NCI-H748 treated with DMSO at 0.1 percent for 48 hours (cell line): ENCODE data around the gene TMEM107.

Experiments used
- DNase-seq: peaks from one replicate; lab custom pipeline; 2025; lab: John Stamatoyannopoulos, UW

Gene TMEM107

GRCh38 chr17:8150194-8151119 lies 25.7 kb downstream of the TMEM107 start:
- no peak for DNase-seq

- no peak for DNase-seq
Measured at GRCh38 chr17:8149419-8150193, 26.6 kb downstream of the TMEM107 start.

GRCh38 chr17:8148560-8148959 lies 27.6 kb downstream of the TMEM107 start:
- DNase-seq: no peak

- DNase-seq: no peak
Measured at GRCh38 chr17:8147805-8148404, 28.3 kb downstream of the TMEM107 start.

GRCh38 chr17:8147141-8147804 lies 28.9 kb downstream of the TMEM107 start:
- DNase-seq: no peak

GRCh38 chr17:8146381-8147140 lies 29.6 kb downstream of the TMEM107 start:
- DNase-seq: no peak

GRCh38 chr17:8145811-8146210 lies 30.4 kb downstream of the TMEM107 start:
- no peak for DNase-seq

GRCh38 chr17:8144401-8145231 lies 31.6 kb downstream of the TMEM107 start:
- DNase-seq: no peak

- no peak for DNase-seq
Measured at GRCh38 chr17:8143581-8144400, 32.4 kb downstream of the TMEM107 start.

- DNase-seq: no peak
Measured at GRCh38 chr17:8142887-8143580, 33.1 kb downstream of the TMEM107 start.

- DNase-seq: no peak
Measured at GRCh38 chr17:8142158-8142886, 33.9 kb downstream of the TMEM107 start.

GRCh38 chr17:8141741-8142140 lies 34.4 kb downstream of the TMEM107 start:
- no peak for DNase-seq

GRCh38 chr17:8141045-8141444 lies 35.1 kb downstream of the TMEM107 start:
- no peak for DNase-seq

GRCh38 chr17:8140065-8141029 lies 35.8 kb downstream of the TMEM107 start:
- no peak for DNase-seq

GRCh38 chr17:8138672-8139371 lies 37.4 kb downstream of the TMEM107 start:
- DNase-seq: peak; percentile 99

- DNase-seq: no peak
Measured at GRCh38 chr17:8138374-8138671, 37.9 kb downstream of the TMEM107 start.
